Loucy (cell line): ENCODE measurements around the gene PRKCZ.

Experiments used
- EZH2phosphoT487 ChIP-seq: fragments of 200-600 bp; IDR thresholded peaks from 2 replicates; pipeline ENCODE4 v1.6.1; 2018; ENCODE audit warnings: antibody characterized with exemption, mild to moderate bottlenecking, moderate library complexity, borderline replicate concordance
- TF ChIP-seq, protein P1 (sequence below): fragments of 200-600 bp; sonication (generic); conservative IDR thresholded peaks from 2 replicates; pipeline ENCODE4 v1.5.1; 2014; ENCODE audit warnings: mild to moderate bottlenecking, antibody characterized with exemption, low read length

DNA sequence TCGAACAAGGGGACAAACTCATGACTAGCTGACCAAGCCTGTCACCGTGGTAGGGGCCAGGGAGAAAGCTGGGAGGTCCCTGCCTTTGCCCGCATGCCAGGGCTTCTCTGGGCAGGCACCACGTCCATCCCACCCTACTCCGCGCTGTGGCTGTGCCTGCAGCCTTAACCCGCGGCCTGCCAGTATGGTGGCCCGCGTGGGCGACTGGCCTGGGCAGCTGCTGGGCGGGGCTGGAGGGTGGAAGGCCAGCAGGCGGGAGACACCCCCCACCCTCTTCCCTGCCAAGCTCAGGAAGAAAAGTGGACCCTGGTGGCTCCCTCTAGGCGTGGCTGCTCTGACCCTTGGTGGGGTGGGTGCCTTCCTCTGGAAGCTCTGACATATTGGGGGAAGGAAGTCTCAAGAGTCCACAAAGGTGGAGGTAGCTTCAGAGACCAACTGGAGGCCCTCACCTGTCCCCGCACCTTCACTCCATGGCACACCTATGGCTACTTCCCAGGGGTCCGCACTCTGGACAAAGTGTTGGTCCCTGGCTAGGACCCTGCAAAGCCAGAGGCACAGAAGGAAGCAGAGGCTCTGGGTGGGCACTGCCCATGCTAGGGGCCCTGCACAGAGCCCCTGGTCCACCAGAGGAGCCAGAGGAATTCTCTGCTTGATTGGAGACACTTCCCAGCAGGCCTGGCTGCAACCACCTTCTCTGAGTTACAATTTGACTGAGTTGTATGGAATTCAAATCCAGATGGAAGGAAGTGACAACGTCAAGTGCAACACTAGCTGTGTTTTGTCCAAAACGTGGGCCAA, 174.6 kb downstream of the PRKCZ start:
- TF ChIP-seq, protein P1, sequence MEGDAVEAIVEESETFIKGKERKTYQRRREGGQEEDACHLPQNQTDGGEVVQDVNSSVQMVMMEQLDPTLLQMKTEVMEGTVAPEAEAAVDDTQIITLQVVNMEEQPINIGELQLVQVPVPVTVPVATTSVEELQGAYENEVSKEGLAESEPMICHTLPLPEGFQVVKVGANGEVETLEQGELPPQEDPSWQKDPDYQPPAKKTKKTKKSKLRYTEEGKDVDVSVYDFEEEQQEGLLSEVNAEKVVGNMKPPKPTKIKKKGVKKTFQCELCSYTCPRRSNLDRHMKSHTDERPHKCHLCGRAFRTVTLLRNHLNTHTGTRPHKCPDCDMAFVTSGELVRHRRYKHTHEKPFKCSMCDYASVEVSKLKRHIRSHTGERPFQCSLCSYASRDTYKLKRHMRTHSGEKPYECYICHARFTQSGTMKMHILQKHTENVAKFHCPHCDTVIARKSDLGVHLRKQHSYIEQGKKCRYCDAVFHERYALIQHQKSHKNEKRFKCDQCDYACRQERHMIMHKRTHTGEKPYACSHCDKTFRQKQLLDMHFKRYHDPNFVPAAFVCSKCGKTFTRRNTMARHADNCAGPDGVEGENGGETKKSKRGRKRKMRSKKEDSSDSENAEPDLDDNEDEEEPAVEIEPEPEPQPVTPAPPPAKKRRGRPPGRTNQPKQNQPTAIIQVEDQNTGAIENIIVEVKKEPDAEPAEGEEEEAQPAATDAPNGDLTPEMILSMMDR, result no peak
- TF ChIP-seq EZH2phosphoT487, result no peak
